Skin epidermis (tissue), 12 donors: ENCODE measurements around the gene CST5.
"Not testable (repeated sequence)": the region's sequence is repeated elsewhere in the genome, so short reads cannot be mapped to it uniquely, and the experiment has no call there.

Experiments used
- H3K27ac ChIP-seq, 21 experiments: fragments of 200-600 bp; sonication (generic) in 11 of 21; one replicate each; pipeline ENCODE4 v1.5.0; 2020; ENCODE audit warnings: mild to moderate bottlenecking in 3 of 21, inconsistent platforms in 2 of 21, moderate library complexity in 2 of 21
- H3K4me3 ChIP-seq, 7 experiments: fragments of 200-600 bp; sonication (generic) in 2 of 7; one replicate each; pipeline ENCODE4 v1.5.0; 2020; ENCODE audit warnings: inconsistent platforms in 2 of 7, mild to moderate bottlenecking in 2 of 7, moderate library complexity in 1 of 7

CST5 gene

DNA sequence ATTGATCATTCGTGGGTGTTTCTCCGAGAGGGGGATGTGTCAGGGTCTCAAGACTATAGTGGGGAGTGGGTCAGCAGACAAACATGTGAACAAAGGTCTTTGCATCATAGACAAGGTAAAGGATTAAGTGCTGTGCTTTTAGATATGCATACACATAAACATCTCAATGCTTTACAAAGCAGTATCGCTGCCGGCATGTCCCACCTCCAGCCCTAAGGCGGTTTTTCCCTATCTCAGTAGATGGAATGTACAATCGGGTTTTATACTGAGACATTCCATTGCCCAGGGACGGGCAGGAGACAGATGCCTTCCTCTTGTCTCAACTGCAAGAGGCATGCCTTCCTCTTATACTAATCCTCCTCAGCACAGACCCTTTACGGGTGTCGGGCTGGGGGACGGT lies 18.8 kb downstream of the CST5 start:
- not testable (repeated sequence) for H3K27ac ChIP-seq, H3K4me3 ChIP-seq

DNA sequence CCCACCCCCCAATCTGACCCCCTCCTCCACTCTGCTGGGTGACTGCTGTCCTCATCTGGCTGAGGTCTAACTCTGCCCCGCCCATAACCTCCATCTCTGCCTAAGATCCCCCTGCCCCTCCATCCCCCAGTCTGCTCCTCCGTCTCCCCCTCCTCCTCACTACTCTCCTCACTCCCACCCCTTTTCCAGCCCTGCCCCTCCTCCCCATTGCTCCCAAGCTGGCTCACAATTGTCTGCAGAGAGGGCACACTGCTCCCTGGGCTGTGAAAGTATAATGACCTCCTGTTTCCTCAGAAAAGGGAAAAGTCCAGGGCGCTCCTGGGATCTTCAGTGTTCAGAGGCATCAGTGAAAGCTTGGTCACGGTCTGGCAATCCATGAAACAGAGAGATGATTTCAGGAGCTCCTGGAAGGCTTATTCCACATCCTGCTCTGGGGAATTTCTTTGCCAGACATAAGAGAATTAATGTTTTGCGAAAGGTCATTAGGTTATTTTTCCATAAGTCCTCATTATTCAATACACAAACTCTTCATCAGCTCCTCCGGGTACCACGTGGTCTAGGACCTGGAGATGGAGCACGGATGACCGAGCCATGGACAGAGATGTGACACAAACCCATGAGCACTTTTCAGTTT lies 21.5 kb downstream of the CST5 start:
- no peak overlapping the region for H3K4me3 ChIP-seq
- H3K27ac ChIP-seq, result no peak overlapping the region

DNA sequence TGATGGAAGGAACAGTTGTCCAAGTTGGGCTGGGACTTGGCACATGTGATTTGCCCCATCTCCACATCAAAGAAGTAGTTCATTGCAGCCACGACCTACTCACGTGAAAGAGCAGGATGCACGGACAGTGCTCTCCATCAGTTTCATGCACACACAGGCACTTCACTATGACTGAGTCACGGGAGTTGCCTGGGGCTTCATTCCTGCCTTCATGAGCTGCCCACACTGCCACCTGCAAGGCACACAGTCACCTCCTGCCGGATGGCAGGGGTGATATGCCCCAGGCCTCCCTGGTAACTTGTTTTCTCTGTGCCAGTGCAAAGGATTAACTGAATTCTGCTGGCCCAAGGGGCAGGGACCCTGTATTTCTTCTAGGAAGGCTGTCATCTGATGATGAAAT lies 22.8 kb downstream of the CST5 start:
- Histone ChIP-seq H3K27ac (no peak overlapping the region), H3K4me3 (no peak overlapping the region)

DNA sequence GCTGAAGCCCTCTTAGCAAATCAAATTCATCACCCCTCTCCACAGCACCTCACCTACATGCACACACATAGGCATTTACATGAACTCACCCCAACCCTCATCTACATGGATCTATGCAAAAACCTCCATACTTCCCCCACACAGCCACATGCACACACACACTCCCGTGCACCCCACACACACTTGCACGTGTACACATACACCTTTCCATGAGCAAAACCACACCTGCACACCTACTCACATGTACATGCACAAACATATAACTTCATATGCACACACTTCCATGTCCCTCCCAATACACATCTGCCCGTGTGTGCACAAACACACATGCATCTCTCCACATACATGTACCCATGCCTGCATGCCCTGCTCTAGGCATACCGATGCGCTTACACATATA lies 23.3 kb downstream of the CST5 start:
- H3K4me3 ChIP-seq, result no peak overlapping the region

DNA sequence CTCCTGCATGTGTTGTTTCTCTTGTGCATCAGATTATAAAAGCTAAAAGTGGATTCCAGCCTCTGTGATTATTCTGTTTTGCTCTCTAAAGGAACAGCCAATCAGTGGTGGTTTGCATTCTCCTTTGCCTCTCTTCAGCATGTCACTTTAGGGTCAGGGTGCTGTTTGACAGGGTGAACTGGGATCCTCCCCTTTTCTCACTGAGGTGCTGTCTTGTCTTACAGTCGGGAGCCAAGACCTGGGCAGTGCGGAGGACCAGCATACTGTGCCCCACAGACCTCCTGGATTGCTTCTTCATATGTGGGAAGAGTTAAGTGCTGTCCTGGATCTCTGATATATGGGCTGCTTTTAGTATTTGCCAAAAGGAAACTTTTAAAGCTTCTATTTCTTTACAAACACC lies 37.9 kb downstream of the CST5 start:
- Histone ChIP-seq H3K4me3 (no peak overlapping the region), H3K27ac (no peak overlapping the region)

More for the DNA sequence above, 23.3 kb downstream of the CST5 start:
- no peak overlapping the region for H3K27ac ChIP-seq

DNA sequence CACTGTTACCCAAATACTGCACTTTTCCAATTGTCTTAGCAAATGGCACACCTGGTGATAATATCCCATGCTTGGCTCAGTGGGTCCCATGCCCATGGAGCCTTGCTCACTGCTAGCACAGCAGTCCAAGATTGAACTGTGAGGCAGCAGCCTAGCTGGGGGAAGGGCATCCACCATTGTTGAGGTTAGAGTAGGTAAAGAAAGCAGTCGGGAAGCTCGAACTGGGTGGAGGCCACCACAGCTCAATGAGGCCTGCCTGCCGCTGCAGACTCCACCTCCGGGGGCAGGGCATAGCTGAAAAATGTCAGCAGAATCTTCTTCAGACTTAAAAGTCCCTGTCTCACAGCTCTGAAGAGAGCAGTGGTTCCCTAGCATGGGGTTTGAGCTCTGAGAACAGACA lies 43.8 kb downstream of the CST5 start:
- Histone ChIP-seq H3K27ac (no peak overlapping the region), H3K4me3 (no peak overlapping the region)

DNA sequence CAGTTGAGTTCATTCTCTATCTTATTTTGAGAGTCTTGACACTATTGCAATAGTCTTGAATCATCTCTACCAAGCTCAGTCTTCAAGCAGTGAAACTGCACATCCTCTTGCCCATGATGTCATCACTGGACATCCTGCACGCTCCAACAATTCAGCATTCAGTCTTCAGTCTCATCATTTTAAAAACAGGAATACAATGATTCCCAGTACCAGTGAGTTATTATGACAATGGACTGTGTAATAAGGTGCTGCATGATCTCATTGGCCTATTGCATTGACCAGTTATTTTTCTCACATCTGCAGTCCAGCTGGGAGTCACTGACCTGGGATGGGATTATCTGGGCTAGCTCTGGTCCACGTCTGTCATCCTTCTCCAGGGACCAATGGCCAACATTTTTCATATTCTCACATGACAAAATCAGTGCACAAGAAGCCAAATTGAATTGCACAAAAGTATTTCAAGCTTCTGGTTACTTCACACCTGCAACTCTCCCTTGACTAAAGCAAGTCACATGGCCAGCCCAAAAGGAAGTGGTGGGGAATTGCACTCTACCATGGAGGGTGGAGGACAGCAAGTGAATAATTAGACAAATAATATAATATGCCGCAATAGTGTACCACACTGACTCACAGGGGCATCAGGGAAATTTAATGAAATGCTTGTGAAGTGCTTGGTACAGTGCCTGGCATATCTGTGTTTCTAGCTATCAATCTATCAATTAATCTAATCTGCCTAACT lies 46.6 kb downstream of the CST5 start:
- Histone ChIP-seq H3K4me3 (no peak overlapping the region), H3K27ac (no peak overlapping the region)

DNA sequence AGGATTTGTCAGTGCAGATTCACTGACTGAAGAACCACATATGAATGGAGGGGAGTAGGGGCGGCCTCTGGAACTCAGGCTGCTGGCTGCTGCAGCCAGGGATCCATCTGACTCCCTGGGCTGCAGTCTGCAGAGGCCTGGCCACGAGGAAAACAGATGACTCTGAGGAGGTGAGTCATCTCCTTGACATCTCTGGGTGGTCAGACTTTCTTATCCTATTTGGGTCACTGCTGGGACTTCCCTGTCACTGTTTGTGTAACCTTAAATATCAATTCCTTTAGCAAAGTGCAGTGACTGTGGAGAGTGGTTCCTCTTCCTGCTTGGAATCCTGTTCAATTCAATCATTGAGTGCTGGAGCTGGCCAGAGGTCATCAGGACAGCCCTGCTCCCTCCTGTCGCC lies 47.6 kb downstream of the CST5 start:
- H3K4me3 ChIP-seq, result not testable (repeated sequence)
- H3K27ac ChIP-seq, result peak overlapping the region in 1 of 21 experiments; percentile 3

DNA sequence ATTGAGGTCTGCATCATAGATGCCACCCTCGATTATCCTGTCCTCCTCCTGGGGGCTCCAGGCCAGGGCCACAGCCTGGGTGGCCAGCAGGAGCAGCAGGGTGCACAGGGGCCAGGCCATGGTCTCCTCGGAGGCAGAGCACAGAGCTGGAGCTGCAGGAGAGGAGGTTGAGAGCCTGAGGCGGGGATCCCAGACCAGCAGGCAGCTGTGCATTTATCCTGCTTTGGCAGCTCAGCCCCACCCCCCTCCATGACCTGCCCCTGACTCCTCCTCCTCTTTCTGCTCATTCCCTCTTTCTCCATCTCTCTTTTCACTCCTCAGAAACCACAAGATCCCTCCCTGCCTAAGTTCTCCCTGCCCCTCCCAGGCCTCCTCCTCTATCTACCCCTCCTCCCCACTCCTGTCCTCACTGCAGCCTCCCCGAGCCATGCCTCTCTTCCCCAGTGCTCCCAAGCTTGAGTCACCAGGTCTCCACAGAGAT lies 53.0 kb downstream of the CST5 start, which contains the start of gene CST2:
CST2 (minus strand) TSS at position 189 of the 481 bp plus-strand sequence; CDS start at position 120, 69 bp downstream.
- Histone ChIP-seq H3K4me3 (no peak within 1 kb of the TSS), H3K27ac (no peak within 1 kb of the TSS)
